GM12878 (cell line): ENCODE data around the gene PPFIA3. TPM values are rescaled to one million over a fixed set of nuclear protein-coding genes. Genes with fewer than 3 reads are reported as not detected.

ENCODE experiments used
- ATAC-seq: fragments of 200-7000 bp; cut with Tn5 transposase; 3 replicates; pipeline ENCODE4 v1.9.1; 2020; ENCODE audit warnings: mild to moderate bottlenecking, moderate library complexity
- BruUV-seq: library from RNA; stranded (reverse); fragments of 400-500 nt; replicated peaks from 2 replicates; lab custom pipeline; 2021; lab: Mats Ljungman, UMichigan
- CTCF ChIA-PET: fragments of 300-600 bp; sonication (Branson Sonifier 250); formaldehyde crosslinking; extraction: SDS; loops from one replicate; lab custom pipeline; 2021; ENCODE audit warnings: inconsistent platforms; lab: Yijun Ruan, JAX
- POLR2A ChIA-PET: fragments of 350-600 bp; formaldehyde crosslinking; extraction: SDS; loops from one replicate; lab custom pipeline; 2021; ENCODE audit warnings: inconsistent platforms; lab: Charles Lee
- RAD21 ChIA-PET: fragments of 300-600 bp; sonication (Branson Sonifier 250); formaldehyde crosslinking; loops from one replicate; lab custom pipeline; 2023; ENCODE audit warnings: antibody characterized with exemption; ENCODE audit not compliant: unreplicated experiment; lab: Charles Lee
- SMC1A ChIA-PET: fragments of 300-600 bp; sonication (Branson Sonifier 250); formaldehyde crosslinking; loops from one replicate; lab custom pipeline; 2023; ENCODE audit not compliant: unreplicated experiment, uncharacterized antibody; lab: Charles Lee
- DNase-seq: peaks from one replicate; pipeline ENCODE4 v3.0.0-alpha.2; 2011; ENCODE audit warnings: low read depth, low spot score
- FAIRE-seq: peaks from 3 replicates; lab custom pipeline; 2011; peaks lifted over from hg19 to GRCh38; lab: Jason Lieb, UNC
- H2AFZ ChIP-seq: 2 replicates; pipeline ENCODE4 v1.6.0; 2011; ENCODE audit warnings: low read depth, low read length, control low read depth; ENCODE audit not compliant: control insufficient read depth
- H3K27ac ChIP-seq: 2 replicates; pipeline ENCODE4 v1.5.1; 2011; ENCODE audit warnings: control low read depth; ENCODE audit not compliant: control insufficient read depth, insufficient read depth
- H3K27me3 ChIP-seq, 2 experiments: replicated peaks in 1 of 2; 2 replicates each; pipeline versions ENCODE4 v1.6.0 to v1.6.1; 2011; ENCODE audit warnings: low read length in 1 of 2; ENCODE audit not compliant: control insufficient read depth in 2 of 2, insufficient read depth in 2 of 2
- H3K36me3 ChIP-seq, 2 experiments: 2 replicates each; pipeline ENCODE4 v1.5.1; 2011; ENCODE audit warnings: low read length in 1 of 2; ENCODE audit not compliant: control insufficient read depth in 2 of 2, insufficient read depth in 2 of 2
- H3K4me1 ChIP-seq: 2 replicates; pipeline ENCODE4 v1.6.1; 2011; ENCODE audit warnings: mild to moderate bottlenecking, low read length, moderate library complexity, mixed read lengths; ENCODE audit not compliant: control insufficient read depth, insufficient read depth
- H3K4me2 ChIP-seq: 2 replicates; pipeline ENCODE4 v1.6.0; 2011; ENCODE audit warnings: control low read depth; ENCODE audit not compliant: control insufficient read depth, insufficient read depth
- H3K4me3 ChIP-seq: fragments of 200-600 bp; sonication (generic); 2 replicates; pipeline ENCODE4 v1.5.1; 2016
- H3K79me2 ChIP-seq: 2 replicates; pipeline ENCODE4 v1.6.0; 2011; ENCODE audit warnings: low read length; ENCODE audit not compliant: control insufficient read depth, insufficient read depth
- H3K9ac ChIP-seq: 2 replicates; pipeline ENCODE4 v1.8.0; 2011; ENCODE audit warnings: low read length, control low read depth, mixed read lengths; ENCODE audit not compliant: control insufficient read depth, insufficient read depth
- H3K9me3 ChIP-seq: replicated peaks from 3 replicates; pipeline ENCODE4 v1.5.1; 2011; ENCODE audit warnings: mild to moderate bottlenecking, low read length; ENCODE audit not compliant: control insufficient read depth, insufficient read depth
- H4K20me1 ChIP-seq: 2 replicates; pipeline ENCODE4 v1.6.0; 2011; ENCODE audit not compliant: control insufficient read depth, insufficient read depth
- BHLHE40 ChIP-seq, 2 experiments: fragments of 450-650 bp in 1 of 2; IDR thresholded peaks; 2 replicates each; pipeline ENCODE4 v1.6.1; 2011 to 2017; ENCODE audit warnings: low read depth in 2 of 2, borderline replicate concordance in 1 of 2, improper control_type of control experiment in 1 of 2, low read length in 1 of 2, mild to moderate bottlenecking in 1 of 2
- BMI1 ChIP-seq: fragments of 450-650 bp; IDR thresholded peaks from 2 replicates; pipeline ENCODE4 v1.6.1; 2016; ENCODE audit warnings: mild to moderate bottlenecking, moderate library complexity, borderline replicate concordance
- DPF2 ChIP-seq: fragments of 450-650 bp; IDR thresholded peaks from 2 replicates; pipeline ENCODE4 v1.6.1; 2017; ENCODE audit warnings: mild to moderate bottlenecking
- GATAD2B ChIP-seq: fragments of 450-650 bp; conservative IDR thresholded peaks from 2 replicates; pipeline ENCODE4 v1.6.1; 2017; ENCODE audit warnings: low read depth, mild to moderate bottlenecking, moderate library complexity
- HDAC2 ChIP-seq: fragments of 200-600 bp; sonication (generic); IDR thresholded peaks from 2 replicates; pipeline ENCODE4 v1.6.1; 2017
- MYC ChIP-seq: IDR thresholded peaks from 2 replicates; pipeline ENCODE4 v1.6.1; 2011; ENCODE audit warnings: mild to moderate bottlenecking, low read length, moderate library complexity, inconsistent platforms; ENCODE audit not compliant: insufficient read depth, insufficient replicate concordance, insufficient read length, severe bottlenecking
- RBBP5 ChIP-seq: fragments of 200-600 bp; sonication (generic); conservative IDR thresholded peaks from 2 replicates; pipeline ENCODE4 v1.6.1; 2016
- RUNX3 ChIP-seq: IDR thresholded peaks from 2 replicates; pipeline ENCODE4 v1.6.1; 2012; ENCODE audit warnings: low read length, inconsistent platforms
- SMARCA5 ChIP-seq: fragments of 450-650 bp; IDR thresholded peaks from 2 replicates; pipeline ENCODE4 v1.6.1; 2017; ENCODE audit warnings: mild to moderate bottlenecking
- TAF1 ChIP-seq: IDR thresholded peaks from 2 replicates; pipeline ENCODE4 v1.6.1; 2011; ENCODE audit warnings: mild to moderate bottlenecking, low read depth, low read length, borderline replicate concordance
- TBL1XR1 ChIP-seq: IDR thresholded peaks from 2 replicates; pipeline ENCODE4 v1.6.1; 2012; ENCODE audit warnings: low read depth, low read length, improper control_type of control experiment
- WRNIP1 ChIP-seq: IDR thresholded peaks from 2 replicates; pipeline ENCODE4 v1.6.1; 2011; ENCODE audit warnings: low read depth, low read length, improper control_type of control experiment, borderline replicate concordance
- ZNF622 ChIP-seq: fragments of 450-650 bp; IDR thresholded peaks from 2 replicates; pipeline ENCODE4 v1.6.1; 2017; ENCODE audit warnings: mild to moderate bottlenecking, inconsistent platforms
- WGBS: methylation state at CpG from one replicate; pipeline ENCODE4 v1.1.6; 2016; ENCODE audit warnings: low lambda C conversion rate; ENCODE audit not compliant: insufficient replicate concordance, insufficient coverage; ENCODE audit errors: missing lambda C conversion rate; 5-methylcytosine and 5-hydroxymethylcytosine counted together
- in situ Hi-C: fragments of 300-500 bp; cut with MboI; formaldehyde crosslinking; loops from 9 replicates; pipeline ENCODE4 v1.14.3; 2018; ENCODE audit warnings: mixed read lengths
- intact Hi-C: fragments of 100-400 bp; cut with micrococcal nuclease; formaldehyde crosslinking; loops from one replicate; pipeline ENCODE4 v1.14.2; 2022; ENCODE audit not compliant: unreplicated experiment
- polyA plus RNA-seq, 11 experiments: library from polyadenylated mRNA; depleted of rRNA in 4 of 11; unstranded in 6 of 11; stranded (reverse) in 5 of 11; fragments of >200 nt; fragmentation: Nextera tagmentation in 4 of 11; fragmentation: Illumina TruSeq in 1 of 11; extraction: Ambion mirVana in 4 of 11; extraction: Trizol in 1 of 11; gene quantifications; 1 replicate in 1 of 11; 2 replicates in 10 of 11; pipeline versions ENCODE4 v1.2.1 to v1.2.3, GENCODE V29; 2011 to 2016; ENCODE audit warnings: inconsistent platforms in 2 of 11, missing spikeins in 2 of 11, low read depth in 1 of 11
- total RNA-seq, 4 experiments: library from RNA; depleted of rRNA in 3 of 4; stranded (reverse); fragments of >200 nt in 3 of 4; fragmentation: Illumina TruSeq in 1 of 4; extraction: Trizol in 1 of 4; gene quantifications; 2 replicates each; pipeline versions ENCODE4 v1.2.1 to v1.2.3, GENCODE V29; 2013 to 2021
- TF ChIP-seq, protein P1 (sequence below): IDR thresholded peaks from 2 replicates; pipeline ENCODE4 v1.6.1; 2012; ENCODE audit warnings: low read length, inconsistent platforms
- TF ChIP-seq, protein P2 (sequence below): fragments of 450-650 bp; IDR thresholded peaks from 2 replicates; pipeline ENCODE4 v1.6.1; 2017; ENCODE audit warnings: low read depth, mild to moderate bottlenecking, moderate library complexity

PPFIA3 gene
- total and polyA plus RNA-seq, 10 of the 15 experiments (the other 5 are each of a cell fraction or from before 2014, with no cell fraction given): 0.11 to 1.7 (median 0.73) TPM; not detected in 3

DNA sequence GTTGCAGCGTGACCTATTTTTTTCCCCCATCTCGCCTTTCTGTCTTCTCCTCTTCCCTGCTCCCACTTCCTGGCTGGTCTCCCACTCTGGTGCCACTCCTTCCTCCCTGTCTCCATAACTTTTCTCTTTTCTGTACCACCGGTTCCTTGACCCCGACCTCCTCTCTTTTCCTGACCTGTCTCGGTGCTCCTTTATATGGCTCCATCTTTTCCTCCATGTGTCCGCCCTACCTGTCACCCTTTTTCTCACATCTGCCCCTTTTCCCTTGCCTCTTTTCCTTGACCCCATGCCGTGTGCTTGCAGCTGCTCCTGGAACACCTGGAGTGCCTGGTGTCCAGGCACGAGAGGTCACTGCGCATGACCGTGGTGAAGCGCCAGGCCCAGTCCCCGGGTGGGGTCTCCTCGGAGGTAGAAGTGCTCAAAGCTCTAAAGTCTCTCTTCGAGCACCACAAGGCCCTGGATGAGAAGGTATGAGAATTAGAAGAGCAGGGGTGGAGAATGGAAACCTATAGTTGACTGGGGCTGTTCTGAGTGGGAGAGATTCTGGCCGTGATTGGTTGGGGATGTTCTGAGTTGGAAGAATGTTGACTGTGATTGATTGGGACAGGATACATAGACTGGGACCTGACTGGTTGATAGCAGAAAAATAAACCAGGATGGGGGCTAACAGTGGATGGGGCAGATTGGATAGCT, 9.3 kb downstream of the PPFIA3 start:
- intact Hi-C loops: no loop called here
- TF ChIP-seq TBL1XR1: no peak
- no peak for TF ChIP-seq WRNIP1
- TF ChIP-seq, all 136 proteins: peak for 0
- WGBS: 71% methylated on average over 14 of the region's 15 CpGs
- DNase-seq (no peak), ATAC-seq (no peak), FAIRE-seq (peak; percentile 23)
- Histone ChIP-seq H3K27ac (no peak overlapping the region), H3K9me3 (no peaks in the 10 kb centered on the region; the same call in 2 of the 3 replicates), H3K27me3 (no peaks in the 10 kb centered on the region), H2AFZ (peak overlapping the region; percentile 7; the same call in 1 of the 2 replicates), H3K4me1 (peaks cover 3% of the 10 kb centered on the region; the same call in 1 of the 2 replicates), H3K79me2 (no peaks in the 10 kb centered on the region), H4K20me1 (no peaks in the 10 kb centered on the region), H3K4me3 (no peak overlapping the region), H3K36me3 (no peaks in the 10 kb centered on the region; a peak in 1 of 4 replicates), H3K9ac (no peak overlapping the region), H3K4me2 (peak overlapping the region; percentile 52; the same call in 1 of the 2 replicates)
- POLR2A ChIA-PET: no interaction called here
- RAD21 ChIA-PET: interaction anchor here (1.0 to 1.4 kb wide), 3 partner anchors 14 to 80 kb away, joined by 3 to 7 read pairs (median 4); partner anchors contain the start of gene LIN7B
- BruUV-seq: no TSS peak
- SMC1A ChIA-PET: interaction anchor here (0.8 kb wide), 1 partner anchor 31 kb away, joined by 3 read pairs; no protein-coding TSS in a partner anchor
- CTCF ChIA-PET: interaction anchor here (0.6 to 2.2 kb wide), 6 partner anchors 14 to 135 kb away, joined by 3 to 13 read pairs (median 4); partner anchors contain the start of genes GYS1, LIN7B and RUVBL2
- in situ Hi-C loops: no loop called here

DNA sequence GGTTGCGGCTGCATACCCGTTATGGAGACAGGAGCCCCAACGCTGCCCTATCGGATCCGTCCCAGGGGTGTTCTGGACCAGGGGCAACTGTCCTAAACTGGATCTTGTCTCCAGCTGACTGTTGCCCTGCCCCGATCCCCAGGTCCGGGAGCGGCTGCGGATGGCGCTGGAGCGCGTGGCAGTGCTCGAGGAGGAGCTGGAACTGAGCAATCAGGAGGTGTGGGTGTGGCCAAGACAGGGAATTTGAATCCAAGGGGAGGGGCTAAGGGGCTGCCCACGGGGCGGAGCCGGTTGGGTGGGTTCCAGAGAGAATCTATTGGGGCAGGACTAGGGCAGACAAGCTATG, 9.9 kb downstream of the PPFIA3 start:
- FAIRE-seq (no peak), ATAC-seq (no peak), DNase-seq (no peak)
- ChIA-PET RAD21 (no interaction called here), CTCF (interaction anchor here (0.6 to 2.2 kb wide), 3 partner anchors 15 to 448 kb away, joined by 3 to 13 read pairs (median 4); partner anchors contain the start of gene LIN7B), POLR2A (no interaction called here), SMC1A (no interaction called here)
- H3K27ac ChIP-seq: no peak overlapping the region
- in situ Hi-C loops: no loop called here
- peaks cover 3% of the 10 kb centered on the region; the same call in 1 of the 2 replicates for H3K4me1 ChIP-seq
- no peak overlapping the region for H3K4me3 ChIP-seq
- no peaks in the 10 kb centered on the region for H3K27me3 ChIP-seq
- H3K36me3 ChIP-seq: no peaks in the 10 kb centered on the region; a peak in 1 of 4 replicates
- H3K9ac ChIP-seq: no peak overlapping the region
- H2AFZ ChIP-seq: no peak overlapping the region
- intact Hi-C loops: no loop called here
- no TSS peak for BruUV-seq
- no peaks in the 10 kb centered on the region; the same call in 2 of the 3 replicates for H3K9me3 ChIP-seq
- no peak overlapping the region for H3K4me2 ChIP-seq
- no peaks in the 10 kb centered on the region for H4K20me1 ChIP-seq
- no peaks in the 10 kb centered on the region for H3K79me2 ChIP-seq
- WGBS: 80% methylated on average over 16 of the region's 16 CpGs
- TF ChIP-seq RBBP5: no peak
- TF ChIP-seq ZNF622: no peak
- TF ChIP-seq, protein P1, sequence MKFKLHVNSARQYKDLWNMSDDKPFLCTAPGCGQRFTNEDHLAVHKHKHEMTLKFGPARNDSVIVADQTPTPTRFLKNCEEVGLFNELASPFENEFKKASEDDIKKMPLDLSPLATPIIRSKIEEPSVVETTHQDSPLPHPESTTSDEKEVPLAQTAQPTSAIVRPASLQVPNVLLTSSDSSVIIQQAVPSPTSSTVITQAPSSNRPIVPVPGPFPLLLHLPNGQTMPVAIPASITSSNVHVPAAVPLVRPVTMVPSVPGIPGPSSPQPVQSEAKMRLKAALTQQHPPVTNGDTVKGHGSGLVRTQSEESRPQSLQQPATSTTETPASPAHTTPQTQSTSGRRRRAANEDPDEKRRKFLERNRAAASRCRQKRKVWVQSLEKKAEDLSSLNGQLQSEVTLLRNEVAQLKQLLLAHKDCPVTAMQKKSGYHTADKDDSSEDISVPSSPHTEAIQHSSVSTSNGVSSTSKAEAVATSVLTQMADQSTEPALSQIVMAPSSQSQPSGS: no peak
- no peak for TF ChIP-seq BHLHE40 (IDR thresholded peaks at IDR 0.05; ENCODE audit: borderline replicate concordance in 1 of 2, low read depth in 2 of 2, low read length in 1 of 2)
- TF ChIP-seq, protein P2, sequence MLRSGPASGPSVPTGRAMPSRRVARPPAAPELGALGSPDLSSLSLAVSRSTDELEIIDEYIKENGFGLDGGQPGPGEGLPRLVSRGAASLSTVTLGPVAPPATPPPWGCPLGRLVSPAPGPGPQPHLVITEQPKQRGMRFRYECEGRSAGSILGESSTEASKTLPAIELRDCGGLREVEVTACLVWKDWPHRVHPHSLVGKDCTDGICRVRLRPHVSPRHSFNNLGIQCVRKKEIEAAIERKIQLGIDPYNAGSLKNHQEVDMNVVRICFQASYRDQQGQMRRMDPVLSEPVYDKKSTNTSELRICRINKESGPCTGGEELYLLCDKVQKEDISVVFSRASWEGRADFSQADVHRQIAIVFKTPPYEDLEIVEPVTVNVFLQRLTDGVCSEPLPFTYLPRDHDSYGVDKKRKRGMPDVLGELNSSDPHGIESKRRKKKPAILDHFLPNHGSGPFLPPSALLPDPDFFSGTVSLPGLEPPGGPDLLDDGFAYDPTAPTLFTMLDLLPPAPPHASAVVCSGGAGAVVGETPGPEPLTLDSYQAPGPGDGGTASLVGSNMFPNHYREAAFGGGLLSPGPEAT: no peak
- TF ChIP-seq BMI1: no peak
- no peak for TF ChIP-seq TAF1
- no peak for TF ChIP-seq GATAD2B
- TF ChIP-seq DPF2: no peak
- no peak for TF ChIP-seq SMARCA5
- no peak for TF ChIP-seq HDAC2
- TF ChIP-seq RUNX3: no peak
- no peak for TF ChIP-seq MYC
